ENCODE measurements around the gene CUBN.

Gene CUBN

DNA sequence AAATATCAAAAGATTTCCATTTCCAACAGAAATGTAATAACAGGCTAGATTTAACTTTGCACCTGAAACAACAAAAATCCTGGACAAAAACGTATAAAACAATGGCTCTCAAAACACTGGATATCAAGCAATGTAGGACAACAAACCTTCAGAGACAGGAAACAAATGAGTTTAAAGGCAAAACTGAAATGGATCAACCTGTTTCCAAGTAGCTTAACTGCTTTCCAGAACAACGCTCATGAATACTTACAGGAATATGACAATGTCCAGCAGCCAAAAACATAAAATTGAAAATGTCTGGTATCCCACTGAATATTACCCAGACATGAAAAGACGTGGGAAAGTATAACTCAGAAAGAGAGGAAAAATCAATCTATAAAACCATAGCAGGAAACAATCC is 62.8 kb downstream of the CUBN start:
- FAIRE-seq = peak; percentile 16
- no peak for DNase-seq (ENCODE audit: insufficient read length, low spot score)
- TF ChIP-seq, protein P1, sequence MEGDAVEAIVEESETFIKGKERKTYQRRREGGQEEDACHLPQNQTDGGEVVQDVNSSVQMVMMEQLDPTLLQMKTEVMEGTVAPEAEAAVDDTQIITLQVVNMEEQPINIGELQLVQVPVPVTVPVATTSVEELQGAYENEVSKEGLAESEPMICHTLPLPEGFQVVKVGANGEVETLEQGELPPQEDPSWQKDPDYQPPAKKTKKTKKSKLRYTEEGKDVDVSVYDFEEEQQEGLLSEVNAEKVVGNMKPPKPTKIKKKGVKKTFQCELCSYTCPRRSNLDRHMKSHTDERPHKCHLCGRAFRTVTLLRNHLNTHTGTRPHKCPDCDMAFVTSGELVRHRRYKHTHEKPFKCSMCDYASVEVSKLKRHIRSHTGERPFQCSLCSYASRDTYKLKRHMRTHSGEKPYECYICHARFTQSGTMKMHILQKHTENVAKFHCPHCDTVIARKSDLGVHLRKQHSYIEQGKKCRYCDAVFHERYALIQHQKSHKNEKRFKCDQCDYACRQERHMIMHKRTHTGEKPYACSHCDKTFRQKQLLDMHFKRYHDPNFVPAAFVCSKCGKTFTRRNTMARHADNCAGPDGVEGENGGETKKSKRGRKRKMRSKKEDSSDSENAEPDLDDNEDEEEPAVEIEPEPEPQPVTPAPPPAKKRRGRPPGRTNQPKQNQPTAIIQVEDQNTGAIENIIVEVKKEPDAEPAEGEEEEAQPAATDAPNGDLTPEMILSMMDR (IDR thresholded peaks at IDR 0.05; ENCODE audit: insufficient read depth, missing control alignments) = no peak

DNA sequence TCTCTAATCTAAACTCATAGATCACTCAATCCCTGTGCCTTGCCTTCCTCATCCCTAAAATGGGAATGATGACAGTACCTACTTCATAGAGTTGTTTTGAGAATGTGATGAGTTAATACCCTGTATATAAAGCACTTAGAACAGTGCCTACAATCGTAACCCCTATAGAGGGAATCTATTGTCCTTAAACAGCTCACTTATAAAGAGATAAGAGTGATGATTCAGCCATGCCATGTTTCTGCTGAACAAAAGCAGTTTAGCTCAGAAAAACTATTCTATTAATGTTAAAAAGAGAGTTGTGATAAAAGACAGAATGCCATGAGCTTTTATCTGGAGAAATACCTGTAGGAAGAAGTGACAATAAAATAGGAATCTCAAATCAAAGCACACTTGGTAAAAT is 63.6 kb downstream of the CUBN start:
- DNase-seq (ENCODE audit: insufficient read length, low spot score) (no peak), FAIRE-seq (no peak)
- TF ChIP-seq, protein P1 (IDR thresholded peaks at IDR 0.05; ENCODE audit: insufficient read depth, missing control alignments) = no peak

DNA sequence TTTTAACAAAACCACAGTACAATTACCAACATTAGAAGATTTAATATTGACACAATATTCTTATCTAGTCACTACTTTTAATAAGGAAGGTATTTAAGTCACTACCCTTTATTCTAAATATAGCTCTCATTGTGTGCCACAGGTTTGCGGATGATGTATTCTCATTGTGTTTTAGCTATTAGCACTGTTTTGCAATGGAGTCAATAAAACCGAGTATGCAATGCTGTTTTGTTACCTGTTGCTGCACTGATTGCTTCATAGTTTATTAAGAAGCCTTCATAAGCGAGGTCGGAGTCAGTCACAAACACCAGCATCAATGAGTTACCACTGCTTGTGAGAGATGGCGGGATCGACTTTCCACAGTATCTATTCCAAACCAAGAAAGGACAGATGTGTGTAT is 64.3 kb downstream of the CUBN start:
- FAIRE-seq (no peak), DNase-seq (ENCODE audit: insufficient read length, low spot score) (no peak)
- TF ChIP-seq, protein P1 (IDR thresholded peaks at IDR 0.05; ENCODE audit: insufficient read depth, missing control alignments) = no peak

DNA sequence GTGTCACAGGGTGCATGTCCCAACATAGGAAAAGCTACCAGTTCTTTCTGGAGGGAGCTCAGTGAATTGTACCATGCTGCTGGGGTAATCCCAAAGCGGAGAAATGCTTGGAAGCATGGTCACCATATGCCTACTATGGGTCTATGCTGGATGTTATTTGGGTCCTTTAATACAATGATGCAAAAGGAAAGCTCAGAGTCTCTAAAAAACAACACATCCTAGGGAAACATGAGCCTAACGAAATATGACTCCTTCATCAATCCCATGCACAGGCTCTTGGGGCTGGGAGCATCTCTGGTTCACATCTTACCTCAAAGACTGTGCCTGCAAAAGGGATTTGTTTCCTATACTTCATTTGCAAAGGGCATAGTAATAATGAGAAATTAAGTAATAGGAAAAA is 65.2 kb downstream of the CUBN start:
- FAIRE-seq = no peak
- TF ChIP-seq, protein P1 (IDR thresholded peaks at IDR 0.05; ENCODE audit: insufficient read depth, missing control alignments) = no peak

DNA sequence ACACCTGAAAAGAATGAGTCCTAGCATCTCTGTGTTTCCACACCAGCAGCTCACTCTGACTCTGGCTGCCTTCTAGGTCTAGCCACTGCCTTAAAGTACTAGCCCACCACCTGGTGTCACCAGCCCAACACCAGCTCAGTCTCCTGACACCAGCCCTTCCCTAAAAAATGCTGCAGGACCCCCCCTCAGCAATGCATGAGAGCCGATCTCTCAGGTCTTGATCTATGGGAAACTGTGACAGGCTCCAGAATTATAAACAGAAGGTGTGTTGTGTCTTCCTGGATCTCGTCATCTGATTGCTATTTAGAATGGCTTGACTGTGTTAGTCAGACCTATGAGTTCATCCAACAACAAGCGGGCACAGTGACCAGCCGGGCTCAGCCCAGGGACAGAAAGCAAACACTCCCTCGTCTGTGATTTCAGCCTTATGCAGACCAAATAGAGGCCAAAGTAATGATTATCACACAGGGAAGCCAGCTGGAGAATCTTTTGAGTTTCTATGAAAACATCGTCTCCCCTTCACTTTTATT is 66.6 kb downstream of the CUBN start:
- TF ChIP-seq, protein P1 (IDR thresholded peaks at IDR 0.05; ENCODE audit: insufficient read depth, missing control alignments) = no peak
- DNase-seq (ENCODE audit: insufficient read length, low spot score) = no peak
- no peak for FAIRE-seq

More for the DNA sequence above, 65.2 kb downstream of the CUBN start:
- no peak for DNase-seq (ENCODE audit: insufficient read length, low spot score)

DNA sequence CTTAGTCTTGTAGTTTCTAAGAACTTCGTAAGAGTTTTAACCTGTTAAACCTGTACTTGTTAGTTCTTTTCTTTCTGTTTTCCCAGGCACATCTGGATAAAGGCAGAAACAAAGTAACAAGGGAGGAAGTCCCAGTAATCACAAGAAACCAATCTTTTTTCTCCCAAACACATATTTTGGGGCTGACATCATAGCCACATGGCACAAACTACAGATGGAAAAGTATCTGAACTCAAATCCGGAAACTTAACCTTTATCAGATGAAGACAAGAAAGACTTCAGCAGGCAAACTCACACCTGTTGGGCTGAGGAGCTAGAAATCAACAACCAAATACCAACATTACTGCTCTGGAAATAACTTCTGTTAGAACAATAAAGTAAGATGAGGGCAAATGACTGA is 67.1 kb downstream of the CUBN start:
- TF ChIP-seq, protein P1 (IDR thresholded peaks at IDR 0.05; ENCODE audit: insufficient read depth, missing control alignments) = no peak
- FAIRE-seq = no peak
- no peak for DNase-seq (ENCODE audit: insufficient read length, low spot score)

DNA sequence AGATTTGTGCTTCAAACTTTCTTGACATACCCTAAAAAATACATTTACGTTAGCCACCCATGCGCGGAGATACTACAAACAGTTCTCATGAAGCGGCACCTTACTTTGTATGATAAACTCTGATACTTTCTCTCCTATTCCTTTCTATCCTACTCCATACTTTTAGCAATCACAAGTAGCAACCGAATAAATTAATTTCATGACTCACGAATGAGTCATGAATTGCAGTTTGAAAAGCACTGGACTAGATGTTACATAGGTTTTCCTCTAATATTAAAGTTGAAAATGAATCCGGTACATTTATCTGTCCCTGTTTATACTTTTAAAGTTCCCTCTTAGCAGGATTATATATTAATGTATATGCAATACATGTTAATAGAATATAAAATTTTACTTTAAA is 67.6 kb downstream of the CUBN start:
- DNase-seq (ENCODE audit: insufficient read length, low spot score) = no peak
- no peak for FAIRE-seq
- TF ChIP-seq, protein P1 (IDR thresholded peaks at IDR 0.05; ENCODE audit: insufficient read depth, missing control alignments) = no peak

Measured in D721Med (cell line).